Heart left ventricle (tissue), 16 donors: ENCODE results near the gene XRCC3. TPM values are rescaled to one million over a fixed set of nuclear protein-coding genes. Genes with fewer than 3 reads are reported as not detected.
"Not testable (repeated sequence)": the region's sequence is repeated elsewhere in the genome, so short reads cannot be mapped to it uniquely, and the experiment has no call there.

ENCODE experiments used
- ATAC-seq, 4 donors: fragments of 200-7000 bp; cut with Tn5 transposase; one replicate each; pipeline ENCODE4 v1.9.1; 2020 to 2022; ENCODE audit warnings: moderate library complexity in 4 of 4, mild to moderate bottlenecking in 3 of 4, moderate number of reproducible peaks in 1 of 4
- DNase-seq, 5 donors: peaks; one replicate each; pipeline ENCODE4 v3.0.0-alpha.2; 2020
- H3K27ac ChIP-seq, 12 donors: fragments of 200-600 bp; sonication (generic) in 4 of 12; one replicate each; pipeline versions ENCODE4 v1.5.0 to v1.8.0; 2016 to 2022; ENCODE audit warnings: mild to moderate bottlenecking in 2 of 12
- H3K27me3 ChIP-seq, 9 donors: fragments of 200-600 bp; sonication (generic) in 2 of 9; one replicate each; pipeline versions ENCODE4 v1.5.1 to v1.8.0; 2016 to 2022; ENCODE audit warnings: mild to moderate bottlenecking in 3 of 9
- H3K36me3 ChIP-seq, 9 donors: fragments of 200-600 bp; sonication (generic) in 2 of 9; one replicate each; pipeline versions ENCODE4 v1.5.0 to v1.8.0; 2018 to 2022; ENCODE audit warnings: mild to moderate bottlenecking in 2 of 9
- H3K4me1 ChIP-seq, 12 donors: fragments of 200-600 bp; sonication (generic) in 4 of 12; one replicate each; pipeline versions ENCODE4 v1.5.0 to v1.8.0; 2016 to 2022; ENCODE audit warnings: mild to moderate bottlenecking in 3 of 12
- H3K4me3 ChIP-seq, 12 donors: fragments of 200-600 bp; sonication (generic) in 4 of 12; one replicate each; pipeline versions ENCODE4 v1.5.0 to v1.8.0; 2017 to 2022; ENCODE audit warnings: mild to moderate bottlenecking in 9 of 12, moderate library complexity in 4 of 12
- H3K9me3 ChIP-seq, 12 donors: fragments of 200-600 bp; sonication (generic) in 4 of 12; one replicate each; pipeline versions ENCODE4 v1.5.0 to v1.8.0; 2016 to 2022; ENCODE audit warnings: mild to moderate bottlenecking in 1 of 12
- CTCF ChIP-seq, 12 donors: fragments of 200-600 bp; sonication (generic) in 4 of 12; IDR thresholded peaks; one replicate each; pipeline versions ENCODE4 v1.5.0 to v1.8.0; 2018 to 2022; ENCODE audit warnings: antibody characterized with exemption in 12 of 12, mild to moderate bottlenecking in 5 of 12
- POLR2A ChIP-seq, 2 donors: fragments of 450-650 bp; IDR thresholded peaks; one replicate each; pipeline ENCODE4 v1.6.1; 2017; ENCODE audit warnings: antibody characterized with exemption in 2 of 2, mild to moderate bottlenecking in 2 of 2, moderate library complexity in 2 of 2
- WGBS, 4 donors: extraction: QIAGEN DNeasy Blood & Tissue Kit in 2 of 4; methylation state at CpG; one replicate each; pipeline versions ENCODE4 v1.1.5 to v1.1.7; 2013 to 2018; 5-methylcytosine and 5-hydroxymethylcytosine counted together
- intact Hi-C, 10 donors: fragments of 100-400 bp; cut with DNase I; formaldehyde crosslinking; loops; one replicate each; pipeline versions ENCODE4 v1.11.1 to v1.14.2; 2022
- polyA plus RNA-seq, 2 donors: library from polyadenylated mRNA; stranded (reverse); fragments of 200-250 nt; gene quantifications; one replicate each; pipeline ENCODE4 v1.2.3, GENCODE V29; 2013
- total RNA-seq, 9 donors: library from RNA; depleted of rRNA in 2 of 9; stranded (reverse); fragments of >200 nt in 2 of 9; fragmentation: NEBNext Ultra II Directional in 3 of 9; extraction: Animal tissue kit (Norgen Biotek cat#: 25700) in 3 of 9; gene quantifications; one replicate each; pipeline versions ENCODE4 v1.1.0 to v1.2.4, GENCODE V29; 2016 to 2023
- donor health status: ischemic (EF 13 %, LVEDD 7.1; RV severe dilation, severe dysfunction).
- donor health status: healthy with polysubstance abuse.
- donor health status: DM: no; HTN: yes; CAD: no.
- donor health status: DM: no; HTN: no; CAD: no.
- donor health status: ischemic (EF 25% LVEDD 6.9; RV normal size, moderate dysfunction).
- donor health status: ischemic (EF 25% LVEDD 5.7; RV mildly dilated, moderate dysfunction).
- donor health status: healthy.
- donor health status: DM: yes; HTN: yes; CAD: no.
- donor health status: ischemic (EF 35%, LVEDD 5.7; RV mildly dilated, moderate dysfunction).
- donor health status: nonischemic (EF 11% LVEDD 7.7; RV severe dilation, severe dysfunction).
- donor health status: DM: yes; HTN: yes; CAD: no.
- donor health status: PGD.
- donor health status: ischemic (EF 29% LVEDD 5.4; RV normal size, mild dysfunction).
- donor health status: nonischemic (EF 23%, LVEDD 6.1; RV moderate dilation, normal function).

Gene XRCC3
- total and polyA plus RNA-seq, 11 donors, result 1.9 to 8.7 (median 3.0) TPM

- Histone ChIP-seq H3K36me3 (peaks cover 0 to 87% (median 69%) of the 10 kb centered on the region in 9 donors), H3K27me3 (no peaks in the 10 kb centered on the region), H3K9me3 (no peaks in the 10 kb centered on the region), H3K27ac (peak overlapping the region in 2 of 12 donors; percentile 23 to 39), H3K4me1 (peaks cover 5 to 64% (median 49%) of the 10 kb centered on the region in 12 donors), H3K4me3 (no peak overlapping the region)
- ATAC-seq, result no peak
- DNase-seq, result no peak
- TF ChIP-seq POLR2A (IDR thresholded peaks at IDR 0.05), result no peak
- no peak for TF ChIP-seq CTCF (IDR thresholded peaks at IDR 0.05)
- intact Hi-C loops, result no loop called here
- 66 to 78% (median 72%) methylated on average over 4 of the region's 4 CpGs for WGBS, 4 donors
Measured at GRCh38 chr14:103656031-103656755, 59.1 kb downstream of the XRCC3 start.

- peaks cover 5 to 70% (median 52%) of the 10 kb centered on the region in 12 donors for H3K4me1 ChIP-seq
- ATAC-seq (no peak), DNase-seq (no peak)
- H3K27me3 ChIP-seq, result no peaks in the 10 kb centered on the region
- no peak overlapping the region for H3K27ac ChIP-seq
- 71 to 84% (median 76%) methylated on average over 6 of the region's 6 CpGs for WGBS, 4 donors
- H3K36me3 ChIP-seq, result peaks cover 0 to 71% (median 53%) of the 10 kb centered on the region in 9 donors
- no peak for TF ChIP-seq POLR2A (IDR thresholded peaks at IDR 0.05)
- no peaks in the 10 kb centered on the region for H3K9me3 ChIP-seq
- intact Hi-C loops, result no loop called here
- H3K4me3 ChIP-seq, result no peak overlapping the region
Measured at GRCh38 chr14:103654619-103655018, 60.6 kb downstream of the XRCC3 start.

DNA sequence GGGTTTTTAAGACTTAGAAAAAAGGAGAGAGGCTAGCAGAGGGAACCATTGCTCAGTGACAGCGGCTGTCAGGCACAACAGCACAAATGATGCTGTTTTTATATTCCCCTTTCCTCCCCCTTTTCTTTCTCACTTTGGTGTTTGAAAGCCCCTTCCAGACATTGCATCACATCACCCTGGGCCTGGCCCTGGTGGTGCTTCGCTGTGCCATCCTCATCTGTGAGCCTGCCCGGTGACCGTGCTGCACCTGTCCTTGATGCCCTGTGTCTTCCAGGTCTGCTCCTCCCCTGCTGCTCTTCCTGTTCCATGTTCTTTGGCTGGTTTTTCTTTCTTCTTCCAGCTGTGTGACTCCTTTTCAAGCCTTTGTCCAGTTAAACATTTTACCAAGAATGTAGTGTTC lies 61.4 kb downstream of the XRCC3 start:
- peak overlapping the region in 1 of 12 donors; percentile 13 for H3K4me3 ChIP-seq
- peak in 3 of 4 donors; percentile 19 to 37 (median 20) for ATAC-seq
- TF ChIP-seq POLR2A (IDR thresholded peaks at IDR 0.05) (no peak), CTCF (IDR thresholded peaks at IDR 0.05) (no peak)
- peaks cover 0 to 67% (median 45%) of the 10 kb centered on the region in 9 donors for H3K36me3 ChIP-seq
- peak overlapping the region in 10 of 12 donors; percentile 9 to 63 (median 31) for H3K27ac ChIP-seq
- DNase-seq, result no peak
- 43 to 62% (median 52%) methylated on average over 4 of the region's 4 CpGs for WGBS, 4 donors
- H3K9me3 ChIP-seq, result no peaks in the 10 kb centered on the region
- H3K27me3 ChIP-seq, result no peaks in the 10 kb centered on the region
- peaks cover 5 to 70% (median 52%) of the 10 kb centered on the region in 12 donors for H3K4me1 ChIP-seq
- intact Hi-C loops, result no loop called here

GRCh38 chr14:103653336-103653735 lies 61.9 kb downstream of the XRCC3 start:
- DNase-seq, H3K27me3 ChIP-seq, H3K9me3 ChIP-seq, intact Hi-C loops: not testable (repeated sequence)
- 27 to 38% (median 34%) methylated on average over 10 of the region's 10 CpGs for WGBS, 4 donors
- Histone ChIP-seq H3K36me3 (peaks cover 0 to 65% (median 44%) of the 10 kb centered on the region in 9 donors), H3K27ac (peak overlapping the region in 11 of 12 donors; percentile 9 to 63 (median 28)), H3K4me3 (peak overlapping the region in 1 of 12 donors; percentile 13), H3K4me1 (peaks cover 5 to 70% (median 52%) of the 10 kb centered on the region in 12 donors)
- peak in 2 of 4 donors; percentile 16 to 21 for ATAC-seq

GRCh38 chr14:103652806-103653205 lies 62.4 kb downstream of the XRCC3 start:
- peak overlapping the region in 11 of 12 donors; percentile 9 to 63 (median 28) for H3K27ac ChIP-seq
- H3K36me3 ChIP-seq, result peaks cover 0 to 60% (median 39%) of the 10 kb centered on the region in 9 donors
- no peaks in the 10 kb centered on the region for H3K27me3 ChIP-seq
- intact Hi-C loops, result no loop called here
- 67 to 82% (median 75%) methylated on average over 3 of the region's 3 CpGs for WGBS, 4 donors
- no peak for DNase-seq
- peak overlapping the region in 1 of 12 donors; percentile 19 for H3K4me3 ChIP-seq
- ATAC-seq, result peak in 1 of 4 donors; percentile 5
- H3K4me1 ChIP-seq, result peaks cover 5 to 67% (median 50%) of the 10 kb centered on the region in 12 donors
- no peak for TF ChIP-seq CTCF (IDR thresholded peaks at IDR 0.05)
- no peak for TF ChIP-seq POLR2A (IDR thresholded peaks at IDR 0.05)
- no peaks in the 10 kb centered on the region for H3K9me3 ChIP-seq
